Gastrocnemius medialis (tissue), 4 donors: ENCODE data around the gene TYSND1. TPM values are rescaled to one million over a fixed set of nuclear protein-coding genes. Genes with fewer than 3 reads are reported as not detected.
"Not testable (repeated sequence)": the region's sequence is repeated elsewhere in the genome, so short reads cannot be mapped to it uniquely, and the experiment has no call there.

Experiments
- ATAC-seq, 2 donors: fragments of 150-250 bp; one replicate each; pipeline ENCODE4 v1.9.1; 2016
- DNase-seq, 2 donors: peaks; one replicate each; pipeline ENCODE4 v3.0.0-alpha.2; 2019
- H3K27ac ChIP-seq, 4 donors: fragments of 200-600 bp; sonication (generic); 1 replicate in 1 of 4; 2 replicates in 3 of 4; pipeline ENCODE4 v1.5.1; 2016 to 2018; ENCODE audit warnings: mild to moderate bottlenecking in 2 of 4, moderate library complexity in 1 of 4
- H3K27me3 ChIP-seq, 3 donors: fragments of 200-600 bp; sonication (generic) in 2 of 3; 1 replicate in 1 of 3; 2 replicates in 2 of 3; pipeline versions ENCODE4 v1.5.1 to v1.6.0; 2016 to 2019; ENCODE audit warnings: mild to moderate bottlenecking in 1 of 3, moderate library complexity in 1 of 3
- H3K36me3 ChIP-seq, 2 donors: fragments of 200-600 bp; sonication (generic) in 1 of 2; one replicate each; pipeline ENCODE4 v1.5.1; 2017 to 2018
- H3K4me1 ChIP-seq, 2 donors: fragments of 200-600 bp; sonication (generic) in 1 of 2; one replicate each; pipeline ENCODE4 v1.5.1; 2016 to 2017; ENCODE audit warnings: mild to moderate bottlenecking in 2 of 2
- H3K4me3 ChIP-seq, 4 donors: fragments of 200-600 bp; sonication (generic) in 3 of 4; 1 replicate in 1 of 4; 2 replicates in 3 of 4; pipeline ENCODE4 v1.5.1; 2016 to 2019; ENCODE audit warnings: mild to moderate bottlenecking in 2 of 4
- H3K9me3 ChIP-seq, 3 donors: fragments of 200-600 bp; sonication (generic) in 2 of 3; 1 replicate in 1 of 3; 2 replicates in 2 of 3; pipeline ENCODE4 v1.5.1; 2016 to 2019
- CTCF ChIP-seq, 5 experiments: fragments of 450-650 bp in 3 of 5; fragments of 200-600 bp in 2 of 5; sonication (generic) in 2 of 5; IDR thresholded peaks in 4 of 5; conservative IDR thresholded peaks in 1 of 5; 1 replicate in 4 of 5; 2 replicates in 1 of 5; pipeline ENCODE4 v1.5.1; 2016 to 2019; ENCODE audit warnings: antibody characterized with exemption in 5 of 5, mild to moderate bottlenecking in 3 of 5, moderate library complexity in 3 of 5
- POLR2A ChIP-seq, 2 donors: fragments of 450-650 bp; IDR thresholded peaks; one replicate each; pipeline ENCODE4 v1.6.1; 2017; ENCODE audit warnings: antibody characterized with exemption in 2 of 2, mild to moderate bottlenecking in 2 of 2, moderate library complexity in 2 of 2
- in situ Hi-C, 4 donors: fragments of 200-750 bp; cut with MboI; loops; one replicate each; pipeline versions ENCODE4 v1.15.0 to v1.8.0; 2017; ENCODE audit warnings: low sequenced_read_pairs in 4 of 4
- intact Hi-C: fragments of 100-400 bp; cut with DNase I; formaldehyde crosslinking; loops from one replicate; pipeline ENCODE4 v1.15.1; 2023; ENCODE audit warnings: low total_unique reads
- total RNA-seq, 4 donors: library from RNA; depleted of rRNA; stranded (reverse); fragments of >200 nt; gene quantifications; one replicate each; pipeline versions ENCODE4 v1.1.0 to v1.2.3, GENCODE V29; 2016

TYSND1 gene
- total RNA-seq, 4 donors from 2014 or later, result 2.7 to 10.3 (median 4.7) TPM

GRCh38 chr10:70124415-70124814, 22.1 kb downstream of the TYSND1 start:
- H3K27me3 ChIP-seq, result no peaks in the 10 kb centered on the region
- no peak for DNase-seq
- intact Hi-C loops, result no loop called here
- TF ChIP-seq CTCF (IDR thresholded peaks at IDR 0.05 in 4 of 5, conservative IDR thresholded peaks at IDR 0.05 in 1 of 5) (no peak), POLR2A (IDR thresholded peaks at IDR 0.05) (no peak)
- in situ Hi-C loops, result no loop called here
- H3K4me3 ChIP-seq, result no peak overlapping the region
- peaks cover 0 to 3% of the 10 kb centered on the region in 2 donors for H3K4me1 ChIP-seq
- no peak for ATAC-seq
- H3K9me3 ChIP-seq, result no peaks in the 10 kb centered on the region
- H3K27ac ChIP-seq, result no peak overlapping the region
- H3K36me3 ChIP-seq, result peaks cover 0 to 20% of the 10 kb centered on the region in 2 donors

DNA sequence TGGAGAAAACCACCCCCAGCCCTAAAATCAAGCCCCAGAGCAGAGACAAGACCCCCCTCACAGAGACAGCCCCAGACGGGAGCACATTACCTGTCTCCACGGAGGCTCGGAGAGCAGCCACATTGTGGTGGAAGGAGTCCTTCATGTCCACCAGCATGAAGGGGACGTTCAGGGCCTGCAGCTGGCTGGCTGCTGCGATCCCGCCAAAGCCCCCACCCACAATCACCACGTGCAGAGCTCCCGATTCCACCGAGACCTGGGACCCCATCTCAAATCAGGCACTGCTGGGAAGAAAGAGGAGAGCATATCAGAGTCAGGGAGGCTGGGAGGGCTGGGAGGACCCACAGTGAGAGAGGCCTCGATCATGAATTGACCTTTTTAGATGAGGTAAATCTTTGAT, 22.7 kb downstream of the TYSND1 start:
- no peaks in the 10 kb centered on the region for H3K9me3 ChIP-seq
- intact Hi-C loops (no loop called here), in situ Hi-C loops (no loop called here)
- H3K4me1 ChIP-seq, result peaks cover 0 to 3% of the 10 kb centered on the region in 2 donors
- no peak for TF ChIP-seq POLR2A (IDR thresholded peaks at IDR 0.05)
- no peak for TF ChIP-seq CTCF (IDR thresholded peaks at IDR 0.05 in 4 of 5, conservative IDR thresholded peaks at IDR 0.05 in 1 of 5)
- no peaks in the 10 kb centered on the region for H3K27me3 ChIP-seq
- DNase-seq (no peak), ATAC-seq (no peak)
- H3K27ac ChIP-seq, result no peak overlapping the region
- H3K4me3 ChIP-seq, result no peak overlapping the region
- peaks cover 0 to 25% of the 10 kb centered on the region in 2 donors for H3K36me3 ChIP-seq

DNA sequence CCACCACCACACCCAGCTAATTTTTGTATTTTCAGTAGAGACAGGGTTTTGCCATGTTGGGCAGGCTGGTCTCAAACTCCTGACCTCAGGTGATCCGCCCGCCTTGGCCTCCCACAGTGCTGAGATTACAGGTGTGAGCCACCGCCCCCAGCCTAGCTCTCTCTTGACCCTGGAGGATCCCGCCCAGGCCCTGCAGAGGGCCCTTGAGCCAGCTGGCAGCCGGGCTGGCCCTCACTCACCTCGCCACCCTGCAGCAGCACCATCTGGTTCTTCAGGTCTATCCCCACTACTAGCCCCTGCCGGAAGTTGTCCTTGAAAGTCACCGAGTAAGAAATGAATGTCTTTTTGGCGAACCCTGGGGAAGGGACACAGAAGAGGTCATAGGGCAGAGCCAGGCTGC, 23.3 kb downstream of the TYSND1 start:
- in situ Hi-C loops, result not testable (repeated sequence)
- peaks cover 0 to 25% of the 10 kb centered on the region in 2 donors for H3K36me3 ChIP-seq

DNA sequence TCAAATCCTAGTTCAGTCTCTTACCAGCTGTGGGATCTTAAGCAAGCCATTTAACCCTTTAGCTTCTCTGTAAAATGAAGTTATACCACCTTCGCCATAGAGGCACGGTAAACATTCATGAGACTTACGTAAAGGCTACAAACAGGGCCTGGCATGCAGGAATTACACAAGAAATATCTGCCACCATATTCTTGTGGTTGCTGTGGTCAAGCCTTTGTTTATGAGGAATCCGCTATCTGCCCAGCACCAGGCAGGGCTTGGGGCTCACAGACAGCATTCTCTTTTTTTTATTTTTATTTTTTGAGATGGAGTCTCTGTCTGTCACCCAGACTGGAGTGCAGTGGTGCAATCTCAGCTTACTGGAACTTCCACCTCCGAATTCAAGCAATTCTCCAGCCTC, 23.8 kb downstream of the TYSND1 start:
- in situ Hi-C loops, result no loop called here
- peaks cover 0 to 25% of the 10 kb centered on the region in 2 donors for H3K36me3 ChIP-seq
- no peak for DNase-seq

More for the DNA sequence above, 23.3 kb downstream of the TYSND1 start:
- H3K27ac ChIP-seq, H3K9me3 ChIP-seq, H3K27me3 ChIP-seq, H3K4me1 ChIP-seq, DNase-seq, H3K4me3 ChIP-seq, intact Hi-C loops, ATAC-seq: not testable (repeated sequence)

DNA sequence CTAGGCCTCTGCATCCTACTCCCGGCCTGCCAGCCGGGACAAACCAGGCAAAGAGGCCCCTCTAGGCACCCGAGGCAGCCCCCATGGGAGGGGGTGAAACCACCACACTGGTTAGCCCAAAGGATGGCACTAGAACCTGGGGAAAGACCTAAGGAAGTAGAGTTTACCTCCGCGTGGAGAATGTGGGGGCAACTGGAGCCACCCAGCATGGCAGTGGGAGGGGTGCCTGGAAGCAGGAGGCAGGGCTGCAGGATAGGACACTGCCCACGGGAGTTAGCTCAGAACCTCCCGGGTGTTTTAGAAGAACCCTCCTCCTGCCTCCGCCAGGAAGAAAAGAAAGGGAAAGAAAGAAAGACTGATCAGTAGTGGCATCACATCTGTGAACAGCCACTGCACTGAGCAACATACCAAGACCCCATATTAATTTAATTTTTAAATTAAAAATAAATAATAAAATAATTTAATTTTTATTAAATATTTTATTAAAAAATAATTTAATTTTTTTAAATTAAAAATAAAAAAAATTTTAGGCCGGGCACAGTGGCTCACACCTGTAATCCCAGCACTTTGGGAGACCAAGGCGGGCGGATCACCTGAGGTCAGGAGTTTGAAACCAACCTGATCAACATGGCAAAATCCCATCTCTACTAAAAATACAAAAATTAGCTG, 25.1 kb downstream of the TYSND1 start:
- ATAC-seq (no peak), DNase-seq (no peak)
- Histone ChIP-seq H3K4me3 (no peak overlapping the region), H3K27me3 (no peaks in the 10 kb centered on the region), H3K27ac (no peak overlapping the region), H3K4me1 (peaks cover 9 to 13% of the 10 kb centered on the region in 2 donors), H3K36me3 (peaks cover 0 to 25% of the 10 kb centered on the region in 2 donors), H3K9me3 (no peaks in the 10 kb centered on the region)
- TF ChIP-seq CTCF (IDR thresholded peaks at IDR 0.05 in 4 of 5, conservative IDR thresholded peaks at IDR 0.05 in 1 of 5), result no peak
- TF ChIP-seq POLR2A (IDR thresholded peaks at IDR 0.05), result no peak
- in situ Hi-C loops, result no loop called here
- intact Hi-C loops, result no loop called here

More for the DNA sequence above, 23.8 kb downstream of the TYSND1 start:
- H3K27me3 ChIP-seq, result no peaks in the 10 kb centered on the region
- H3K4me1 ChIP-seq, result peaks cover 3 to 9% of the 10 kb centered on the region in 2 donors
- no peak for ATAC-seq
- intact Hi-C loops, result no loop called here
- no peak overlapping the region for H3K27ac ChIP-seq
- no peaks in the 10 kb centered on the region for H3K9me3 ChIP-seq
- TF ChIP-seq POLR2A (IDR thresholded peaks at IDR 0.05) (no peak), CTCF (IDR thresholded peaks at IDR 0.05 in 4 of 5, conservative IDR thresholded peaks at IDR 0.05 in 1 of 5) (no peak)
- H3K4me3 ChIP-seq, result no peak overlapping the region
